Caco-2 (cell line): Measurements from ENCODE around the gene IFT81. TPM values are rescaled to one million over a fixed set of nuclear protein-coding genes. Genes with fewer than 3 reads are reported as not detected.

Experiments used
- BruUV-seq: library from RNA; stranded (reverse); fragments of 400-500 nt; replicated peaks from 2 replicates; lab custom pipeline; 2021; lab: Mats Ljungman, UMichigan
- CTCF ChIA-PET: fragments of 300-600 bp; sonication (Branson Sonifier 250); formaldehyde crosslinking; loops from one replicate; lab custom pipeline; 2022; ENCODE audit warnings: antibody characterized with exemption; lab: Charles Lee
- POLR2A ChIA-PET: fragments of 300-600 bp; sonication (Branson Sonifier 250); formaldehyde crosslinking; loops from one replicate; lab custom pipeline; 2022; ENCODE audit warnings: antibody characterized with exemption; lab: Charles Lee
- DNase-seq, 2 experiments: peaks; one replicate each; pipeline versions ENCODE4 v3.0.0 to v3.0.0-alpha.2; 2020 to 2022
- H3K27me3 ChIP-seq: replicated peaks from 2 replicates; pipeline ENCODE4 v1.6.0; 2011; ENCODE audit warnings: low read length; ENCODE audit not compliant: control insufficient read depth, insufficient read depth
- H3K36me3 ChIP-seq: 2 replicates; pipeline ENCODE4 v1.5.1; 2011; ENCODE audit warnings: low read length; ENCODE audit not compliant: control insufficient read depth, insufficient read depth
- H3K4me1 ChIP-seq: fragments of 250-450 bp; sonication (Bioruptor Pico); 2 replicates; pipeline ENCODE4 v1.5.1; 2020; ENCODE audit warnings: mild to moderate bottlenecking
- H3K4me3 ChIP-seq: 2 replicates; pipeline ENCODE4 v1.5.1; 2011; ENCODE audit warnings: low read depth, mild to moderate bottlenecking, control low read depth, low read length
- H3K9me3 ChIP-seq: fragments of 250-450 bp; sonication (Bioruptor Pico); 2 replicates; pipeline ENCODE4 v1.5.1; 2020; ENCODE audit warnings: mild to moderate bottlenecking, moderate library complexity
- H3K27ac Mint-ChIP-seq: one replicate; pipeline ENCODE4 v1.8.0; 2022; ENCODE audit warnings: mixed read lengths; ENCODE audit not compliant: unreplicated experiment
- H3K27me3 Mint-ChIP-seq: one replicate; pipeline ENCODE4 v1.8.0; 2022; ENCODE audit warnings: mixed read lengths; ENCODE audit not compliant: insufficient read depth, unreplicated experiment
- H3K36me3 Mint-ChIP-seq: one replicate; pipeline ENCODE4 v1.8.0; 2022; ENCODE audit warnings: mild to moderate bottlenecking, mixed read lengths; ENCODE audit not compliant: insufficient read depth, unreplicated experiment
- H3K4me1 Mint-ChIP-seq: one replicate; pipeline ENCODE4 v1.8.0; 2022; ENCODE audit warnings: low read depth, mixed read lengths; ENCODE audit not compliant: unreplicated experiment
- H3K4me3 Mint-ChIP-seq: one replicate; pipeline ENCODE4 v1.8.0; 2022; ENCODE audit warnings: mild to moderate bottlenecking, moderate library complexity, mixed read lengths; ENCODE audit not compliant: unreplicated experiment
- H3K9me3 Mint-ChIP-seq: one replicate; pipeline ENCODE4 v1.8.0; 2022; ENCODE audit warnings: mixed read lengths; ENCODE audit not compliant: unreplicated experiment
- intact Hi-C: fragments of 100-400 bp; cut with micrococcal nuclease; formaldehyde crosslinking; loops from one replicate; pipeline ENCODE4 v1.10.0; 2022; ENCODE audit not compliant: unreplicated experiment
- total RNA-seq: library from RNA; stranded (reverse); gene quantifications from 2 replicates; pipeline ENCODE4 v1.2.3, GENCODE V29; 2022
- TF ChIP-seq, protein P1 (sequence below), 2 experiments: fragments of 200-600 bp in 1 of 2; IDR thresholded peaks; 1 replicate in 1 of 2; 2 replicates in 1 of 2; pipeline versions ENCODE4 v1.5.1 to v1.8.0; 2011 to 2022; ENCODE audit warnings: antibody characterized with exemption in 1 of 2, control low read depth in 1 of 2, inconsistent platforms in 1 of 2, low read depth in 1 of 2, low read length in 1 of 2, mild to moderate bottlenecking in 1 of 2, moderate library complexity in 1 of 2; ENCODE audit not compliant: insufficient read depth in 1 of 2, severe bottlenecking in 1 of 2, unreplicated experiment in 1 of 2

Gene IFT81
- total RNA-seq, 1 experiment from 2014 or later = 5.9 TPM

DNA sequence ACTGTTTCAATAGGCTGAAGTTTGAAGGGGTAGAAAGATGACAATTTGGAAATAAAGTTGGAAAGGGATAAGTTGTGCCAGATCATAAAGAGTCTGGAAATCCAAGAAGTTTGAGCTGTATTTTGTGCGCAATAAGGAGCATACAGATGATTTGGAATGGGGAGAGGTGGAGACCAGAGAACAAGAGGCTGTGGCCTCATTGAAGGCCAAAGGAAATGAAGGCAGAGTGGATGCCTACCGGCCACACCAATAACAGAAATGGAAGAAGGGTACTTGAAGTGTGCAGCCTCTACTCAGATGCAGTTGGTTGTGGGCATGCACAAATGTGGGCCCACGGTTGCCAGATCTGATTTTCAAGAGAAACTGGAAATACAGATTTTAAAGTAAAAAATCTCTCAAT lies 2.4 kb downstream of the IFT81 start:
- Mint-ChIP-seq H3K27me3 (no peaks in the 10 kb centered on the region), H3K4me3 (no peak overlapping the region), H3K36me3 (no peaks in the 10 kb centered on the region), H3K27ac (no peak overlapping the region), H3K4me1 (no peaks in the 10 kb centered on the region), H3K9me3 (no peaks in the 10 kb centered on the region)
- CTCF ChIA-PET = interaction anchor here (0.5 kb wide), 1 partner anchor 9 kb away, joined by 4 read pairs; no protein-coding TSS in a partner anchor
- BruUV-seq = no TSS peak
- no peaks in the 10 kb centered on the region for H3K4me1 ChIP-seq
- H3K4me3 ChIP-seq = no peak overlapping the region
- H3K36me3 ChIP-seq = no peaks in the 10 kb centered on the region
- POLR2A ChIA-PET = no interaction called here
- no peaks in the 10 kb centered on the region for H3K27me3 ChIP-seq
- TF ChIP-seq, protein P1, sequence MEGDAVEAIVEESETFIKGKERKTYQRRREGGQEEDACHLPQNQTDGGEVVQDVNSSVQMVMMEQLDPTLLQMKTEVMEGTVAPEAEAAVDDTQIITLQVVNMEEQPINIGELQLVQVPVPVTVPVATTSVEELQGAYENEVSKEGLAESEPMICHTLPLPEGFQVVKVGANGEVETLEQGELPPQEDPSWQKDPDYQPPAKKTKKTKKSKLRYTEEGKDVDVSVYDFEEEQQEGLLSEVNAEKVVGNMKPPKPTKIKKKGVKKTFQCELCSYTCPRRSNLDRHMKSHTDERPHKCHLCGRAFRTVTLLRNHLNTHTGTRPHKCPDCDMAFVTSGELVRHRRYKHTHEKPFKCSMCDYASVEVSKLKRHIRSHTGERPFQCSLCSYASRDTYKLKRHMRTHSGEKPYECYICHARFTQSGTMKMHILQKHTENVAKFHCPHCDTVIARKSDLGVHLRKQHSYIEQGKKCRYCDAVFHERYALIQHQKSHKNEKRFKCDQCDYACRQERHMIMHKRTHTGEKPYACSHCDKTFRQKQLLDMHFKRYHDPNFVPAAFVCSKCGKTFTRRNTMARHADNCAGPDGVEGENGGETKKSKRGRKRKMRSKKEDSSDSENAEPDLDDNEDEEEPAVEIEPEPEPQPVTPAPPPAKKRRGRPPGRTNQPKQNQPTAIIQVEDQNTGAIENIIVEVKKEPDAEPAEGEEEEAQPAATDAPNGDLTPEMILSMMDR (IDR thresholded peaks at IDR 0.05; ENCODE audit: insufficient read depth in 1 of 2, low read depth in 1 of 2, low read length in 1 of 2, severe bottlenecking in 1 of 2, unreplicated experiment in 1 of 2) = no peak
- H3K9me3 ChIP-seq = no peaks in the 10 kb centered on the region
- intact Hi-C loops = no loop called here
- DNase-seq = no peak

DNA sequence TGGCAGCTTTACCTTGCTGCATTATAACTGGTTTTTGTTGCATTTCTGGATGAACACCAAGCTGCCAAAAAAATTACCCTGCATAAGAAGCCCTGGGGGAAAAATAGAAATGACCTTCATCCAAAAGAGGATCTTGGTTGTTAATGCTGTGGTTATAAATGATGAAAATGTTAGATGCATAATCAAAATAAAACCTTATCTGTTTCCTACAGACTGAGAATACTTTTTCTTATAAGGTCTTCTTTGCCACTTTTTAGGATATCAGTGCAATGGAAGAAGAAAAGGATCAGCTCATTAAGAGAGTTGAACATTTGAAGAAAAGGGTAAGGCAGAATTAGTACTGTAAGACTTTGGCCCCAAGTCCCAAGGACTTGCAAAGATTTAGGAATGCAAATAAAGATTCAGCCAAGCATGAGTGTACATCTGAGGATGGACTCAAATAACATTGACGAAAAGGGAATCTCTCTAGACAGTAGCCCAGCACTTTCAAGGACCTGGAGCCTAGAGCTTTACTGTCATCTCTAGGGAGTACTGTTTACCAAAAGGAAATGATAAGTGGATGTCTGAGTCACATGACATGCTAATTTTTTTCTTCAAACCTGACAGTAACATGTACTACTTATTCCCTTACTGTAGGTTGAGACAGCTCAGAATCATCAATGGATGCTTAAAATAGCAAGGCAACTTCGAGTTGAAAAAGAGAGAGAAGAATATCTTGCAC lies 10.7 kb downstream of the IFT81 start:
- Mint-ChIP-seq H3K9me3 (no peaks in the 10 kb centered on the region), H3K4me1 (no peaks in the 10 kb centered on the region), H3K27me3 (no peaks in the 10 kb centered on the region), H3K36me3 (no peaks in the 10 kb centered on the region), H3K27ac (no peak overlapping the region), H3K4me3 (no peak overlapping the region)
- CTCF ChIA-PET = no interaction called here
- POLR2A ChIA-PET = no interaction called here
- TF ChIP-seq, protein P1 (IDR thresholded peaks at IDR 0.05; ENCODE audit: insufficient read depth in 1 of 2, low read depth in 1 of 2, low read length in 1 of 2, severe bottlenecking in 1 of 2, unreplicated experiment in 1 of 2) = no peak
- Histone ChIP-seq H3K4me1 (no peaks in the 10 kb centered on the region), H3K9me3 (no peaks in the 10 kb centered on the region), H3K27me3 (no peaks in the 10 kb centered on the region), H3K4me3 (no peak overlapping the region), H3K36me3 (no peaks in the 10 kb centered on the region)
- no TSS peak for BruUV-seq
- no peak for DNase-seq
- intact Hi-C loops = no loop called here

DNA sequence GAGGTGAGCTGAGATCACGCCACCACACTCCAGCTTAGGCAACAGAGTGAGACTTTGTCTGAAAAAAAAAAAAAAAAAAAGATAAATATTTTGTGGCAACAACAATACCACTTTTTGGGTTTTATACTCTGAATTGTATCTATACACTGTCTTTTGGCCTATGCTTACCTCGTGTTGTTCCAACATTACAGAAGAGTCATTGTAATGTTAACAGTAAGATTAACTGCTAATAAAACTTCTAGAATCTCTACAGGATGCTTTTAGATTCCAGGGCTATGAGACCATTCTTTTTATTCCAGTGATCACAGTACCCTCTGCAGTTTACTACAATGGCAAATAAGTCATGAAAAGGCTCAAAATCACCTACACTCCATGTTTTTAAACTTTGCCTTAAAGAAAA lies 11.6 kb downstream of the IFT81 start:
- no peak overlapping the region for H3K27ac Mint-ChIP-seq
- no peak overlapping the region for H3K4me3 ChIP-seq
- no peaks in the 10 kb centered on the region for H3K27me3 ChIP-seq
- no peaks in the 10 kb centered on the region for H3K27me3 Mint-ChIP-seq
- no peaks in the 10 kb centered on the region for H3K9me3 Mint-ChIP-seq
- ChIA-PET CTCF (no interaction called here), POLR2A (no interaction called here)
- no peaks in the 10 kb centered on the region for H3K36me3 ChIP-seq
- H3K4me1 ChIP-seq = no peaks in the 10 kb centered on the region
- BruUV-seq = no TSS peak
- no peaks in the 10 kb centered on the region for H3K9me3 ChIP-seq
- H3K4me1 Mint-ChIP-seq = no peaks in the 10 kb centered on the region
- H3K4me3 Mint-ChIP-seq = no peak overlapping the region
- intact Hi-C loops = no loop called here
- DNase-seq = no peak
- TF ChIP-seq, protein P1 (IDR thresholded peaks at IDR 0.05; ENCODE audit: insufficient read depth in 1 of 2, low read depth in 1 of 2, low read length in 1 of 2, severe bottlenecking in 1 of 2, unreplicated experiment in 1 of 2) = no peak
- peaks cover 6% of the 10 kb centered on the region for H3K36me3 Mint-ChIP-seq
